ENCODE data around the gene UBL7.

DNA sequence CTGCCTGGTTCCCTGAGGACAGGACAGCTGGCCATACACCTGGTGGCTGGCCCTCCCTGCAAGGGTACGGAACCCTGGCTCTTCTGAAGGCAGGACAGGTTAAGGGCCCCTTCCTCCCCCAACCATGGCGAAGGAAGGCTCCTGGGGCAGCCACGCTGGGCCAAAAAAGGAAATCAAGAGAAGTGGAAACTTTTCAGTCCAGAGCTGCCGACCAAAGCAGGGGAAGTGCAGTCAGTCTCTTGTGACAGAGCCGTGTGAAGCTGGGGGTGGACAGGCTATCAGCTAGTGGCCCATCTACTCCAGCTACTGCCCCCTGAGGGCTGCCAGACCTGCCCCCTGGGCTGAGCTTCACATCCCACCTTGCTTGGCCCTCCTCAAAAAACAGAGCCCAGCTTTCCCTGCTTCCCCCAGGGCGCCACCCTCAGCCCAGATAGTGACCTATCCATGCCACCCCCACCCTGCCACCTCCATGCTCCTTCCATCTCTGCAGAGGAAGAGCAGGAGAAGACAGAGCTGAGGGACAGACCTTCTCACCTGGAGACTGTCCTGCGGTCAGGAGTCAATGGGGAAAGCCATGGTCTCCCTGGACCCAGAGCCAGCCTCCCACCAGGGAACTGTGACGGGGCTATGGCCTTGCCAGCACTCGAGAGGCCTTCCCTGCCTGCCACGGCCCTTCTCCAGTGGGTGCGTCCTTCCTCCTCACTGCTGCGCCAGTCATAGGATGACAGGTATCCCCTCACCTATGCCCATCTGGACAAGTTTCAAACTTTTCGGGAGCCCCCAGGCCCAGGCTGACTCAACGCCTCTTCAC, 31.8 kb downstream of the UBL7 start:
- no peak for TF ChIP-seq ZFX (IDR thresholded peaks at IDR 0.05)
- no peak for TF ChIP-seq POLR2AphosphoS5 (IDR thresholded peaks at IDR 0.05; ENCODE audit: low read depth, low read length)
- no peak for TF ChIP-seq TCF7L2 (IDR thresholded peaks at IDR 0.05; ENCODE audit: borderline replicate concordance, extremely low read depth, insufficient read depth, insufficient read length)
- no peak for TF ChIP-seq SP1 (IDR thresholded peaks at IDR 0.05; ENCODE audit: low read depth)
- TF ChIP-seq, protein P1, sequence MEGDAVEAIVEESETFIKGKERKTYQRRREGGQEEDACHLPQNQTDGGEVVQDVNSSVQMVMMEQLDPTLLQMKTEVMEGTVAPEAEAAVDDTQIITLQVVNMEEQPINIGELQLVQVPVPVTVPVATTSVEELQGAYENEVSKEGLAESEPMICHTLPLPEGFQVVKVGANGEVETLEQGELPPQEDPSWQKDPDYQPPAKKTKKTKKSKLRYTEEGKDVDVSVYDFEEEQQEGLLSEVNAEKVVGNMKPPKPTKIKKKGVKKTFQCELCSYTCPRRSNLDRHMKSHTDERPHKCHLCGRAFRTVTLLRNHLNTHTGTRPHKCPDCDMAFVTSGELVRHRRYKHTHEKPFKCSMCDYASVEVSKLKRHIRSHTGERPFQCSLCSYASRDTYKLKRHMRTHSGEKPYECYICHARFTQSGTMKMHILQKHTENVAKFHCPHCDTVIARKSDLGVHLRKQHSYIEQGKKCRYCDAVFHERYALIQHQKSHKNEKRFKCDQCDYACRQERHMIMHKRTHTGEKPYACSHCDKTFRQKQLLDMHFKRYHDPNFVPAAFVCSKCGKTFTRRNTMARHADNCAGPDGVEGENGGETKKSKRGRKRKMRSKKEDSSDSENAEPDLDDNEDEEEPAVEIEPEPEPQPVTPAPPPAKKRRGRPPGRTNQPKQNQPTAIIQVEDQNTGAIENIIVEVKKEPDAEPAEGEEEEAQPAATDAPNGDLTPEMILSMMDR (IDR thresholded peaks at IDR 0.05 in 2 of 3, conservative IDR thresholded peaks at IDR 0.05 in 1 of 3; ENCODE audit: borderline replicate concordance in 1 of 3, insufficient read depth in 1 of 3, low read depth in 2 of 3, low read length in 2 of 3): no peak
- no peak for TF ChIP-seq EZH2phosphoT487 (IDR thresholded peaks at IDR 0.05; ENCODE audit: borderline replicate concordance)
- TF ChIP-seq SIN3A (IDR thresholded peaks at IDR 0.05; ENCODE audit: low read depth): no peak
- TF ChIP-seq EZH2 (IDR thresholded peaks at IDR 0.05): no peak
- no peak for TF ChIP-seq POLR2A (IDR thresholded peaks at IDR 0.05; ENCODE audit: borderline replicate concordance, extremely low read depth, insufficient read depth, insufficient read length)
- TF ChIP-seq, protein P2, sequence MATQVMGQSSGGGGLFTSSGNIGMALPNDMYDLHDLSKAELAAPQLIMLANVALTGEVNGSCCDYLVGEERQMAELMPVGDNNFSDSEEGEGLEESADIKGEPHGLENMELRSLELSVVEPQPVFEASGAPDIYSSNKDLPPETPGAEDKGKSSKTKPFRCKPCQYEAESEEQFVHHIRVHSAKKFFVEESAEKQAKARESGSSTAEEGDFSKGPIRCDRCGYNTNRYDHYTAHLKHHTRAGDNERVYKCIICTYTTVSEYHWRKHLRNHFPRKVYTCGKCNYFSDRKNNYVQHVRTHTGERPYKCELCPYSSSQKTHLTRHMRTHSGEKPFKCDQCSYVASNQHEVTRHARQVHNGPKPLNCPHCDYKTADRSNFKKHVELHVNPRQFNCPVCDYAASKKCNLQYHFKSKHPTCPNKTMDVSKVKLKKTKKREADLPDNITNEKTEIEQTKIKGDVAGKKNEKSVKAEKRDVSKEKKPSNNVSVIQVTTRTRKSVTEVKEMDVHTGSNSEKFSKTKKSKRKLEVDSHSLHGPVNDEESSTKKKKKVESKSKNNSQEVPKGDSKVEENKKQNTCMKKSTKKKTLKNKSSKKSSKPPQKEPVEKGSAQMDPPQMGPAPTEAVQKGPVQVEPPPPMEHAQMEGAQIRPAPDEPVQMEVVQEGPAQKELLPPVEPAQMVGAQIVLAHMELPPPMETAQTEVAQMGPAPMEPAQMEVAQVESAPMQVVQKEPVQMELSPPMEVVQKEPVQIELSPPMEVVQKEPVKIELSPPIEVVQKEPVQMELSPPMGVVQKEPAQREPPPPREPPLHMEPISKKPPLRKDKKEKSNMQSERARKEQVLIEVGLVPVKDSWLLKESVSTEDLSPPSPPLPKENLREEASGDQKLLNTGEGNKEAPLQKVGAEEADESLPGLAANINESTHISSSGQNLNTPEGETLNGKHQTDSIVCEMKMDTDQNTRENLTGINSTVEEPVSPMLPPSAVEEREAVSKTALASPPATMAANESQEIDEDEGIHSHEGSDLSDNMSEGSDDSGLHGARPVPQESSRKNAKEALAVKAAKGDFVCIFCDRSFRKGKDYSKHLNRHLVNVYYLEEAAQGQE (IDR thresholded peaks at IDR 0.05; ENCODE audit: low read depth): no peak
